ENCODE measurements around the gene RRBP1.

- TF ChIP-seq CTCF (IDR thresholded peaks at IDR 0.05) (no peak), POLR2A (IDR thresholded peaks at IDR 0.05) (no peak), POLR2AphosphoS5 (IDR thresholded peaks at IDR 0.05) (no peak)
Measured at GRCh38 chr20:17681726-17682102, 328 bp downstream of the RRBP1 start.
